B cell (primary cell): ENCODE data around the gene ZDHHC4. TPM values are rescaled to one million over a fixed set of nuclear protein-coding genes. Genes with fewer than 3 reads are reported as not detected.

Experiments used
- ATAC-seq: fragments of 200-7000 bp; cut with Tn5 transposase; one replicate; pipeline ENCODE4 v1.10.0; 2021; ENCODE audit warnings: low read depth, mild to moderate bottlenecking, moderate number of reproducible peaks, moderate library complexity
- CTCF ChIA-PET: fragments of 350-600 bp; sonication (Branson Sonifier 250); formaldehyde crosslinking; loops from one replicate; lab custom pipeline; 2021; ENCODE audit warnings: antibody characterized with exemption, inconsistent platforms; lab: Charles Lee
- POLR2A ChIA-PET: fragments of 350-600 bp; sonication (Branson Sonifier 250); formaldehyde crosslinking; loops from one replicate; lab custom pipeline; 2021; ENCODE audit warnings: antibody characterized with exemption; lab: Charles Lee
- DNase-seq: peaks from one replicate; pipeline ENCODE4 v3.0.0; 2013
- H2AFZ ChIP-seq: 2 replicates; pipeline ENCODE4 v1.6.1; 2012; ENCODE audit warnings: mild to moderate bottlenecking, low read depth, low read length; ENCODE audit not compliant: insufficient read depth, poor library complexity, severe bottlenecking
- H3K27ac ChIP-seq, 2 donors: 1 replicate in 1 of 2; 2 replicates in 1 of 2; pipeline ENCODE4 v1.5.1; 2012 to 2013; ENCODE audit warnings: low read length in 2 of 2, mild to moderate bottlenecking in 2 of 2, moderate library complexity in 1 of 2
- H3K27me3 ChIP-seq, 4 experiments: fragments of 200-600 bp in 1 of 4; sonication (generic) in 1 of 4; replicated peaks in 1 of 4; 1 replicate in 2 of 4; 2 replicates in 2 of 4; pipeline versions ENCODE4 v1.6.1 to v1.7.0; 2013 to 2016; ENCODE audit warnings: low read length in 3 of 4, mild to moderate bottlenecking in 2 of 4, mixed read lengths in 1 of 4, moderate library complexity in 1 of 4; ENCODE audit not compliant: insufficient read depth in 4 of 4, control insufficient read depth in 3 of 4; ENCODE audit errors: control extremely low read depth in 1 of 4
- H3K36me3 ChIP-seq, 2 experiments: replicated peaks in 1 of 2; 1 replicate in 1 of 2; 2 replicates in 1 of 2; pipeline versions ENCODE4 v1.6.1 to v1.7.1; 2013; ENCODE audit warnings: low read length in 1 of 2; ENCODE audit not compliant: insufficient read depth in 2 of 2, control insufficient read depth in 1 of 2; ENCODE audit errors: control extremely low read depth in 1 of 2, extremely low read depth in 1 of 2
- H3K4me1 ChIP-seq, 2 donors: fragments of 200-600 bp in 1 of 2; sonication (generic) in 1 of 2; 1 replicate in 1 of 2; 2 replicates in 1 of 2; pipeline versions ENCODE4 v1.5.1 to v1.6.1; 2013 to 2017; ENCODE audit warnings: low read length in 2 of 2; ENCODE audit not compliant: control insufficient read depth in 2 of 2, insufficient read depth in 2 of 2
- H3K4me2 ChIP-seq: replicated peaks from 2 replicates; pipeline ENCODE3; 2012; ENCODE audit warnings: mild to moderate bottlenecking, low read depth, low read length; ENCODE audit not compliant: poor library complexity, severe bottlenecking
- H3K4me3 ChIP-seq, 5 experiments: fragments of 200-600 bp in 1 of 5; sonication (generic) in 1 of 5; 1 replicate in 3 of 5; 2 replicates in 2 of 5; pipeline versions ENCODE4 v1.5.1 to v1.7.0; 2011 to 2016; ENCODE audit warnings: low read length in 4 of 5, mild to moderate bottlenecking in 4 of 5, low read depth in 2 of 5, control low read depth in 1 of 5, moderate library complexity in 1 of 5; ENCODE audit not compliant: insufficient read depth in 1 of 5; ENCODE audit errors: control extremely low read depth in 1 of 5, extremely low read depth in 1 of 5
- H3K79me2 ChIP-seq: fragments of 200-600 bp; sonication (generic); one replicate; pipeline ENCODE4 v1.6.0; 2016; ENCODE audit warnings: low read length; ENCODE audit not compliant: control insufficient read depth, insufficient read depth
- H3K9ac ChIP-seq: fragments of 200-600 bp; sonication (generic); 2 replicates; pipeline ENCODE4 v1.6.1; 2017; ENCODE audit warnings: mild to moderate bottlenecking, low read length, moderate library complexity
- H3K9me3 ChIP-seq, 3 donors: one replicate each; pipeline versions ENCODE4 v1.6.1 to v1.7.1; 2013; ENCODE audit warnings: low read length in 2 of 3; ENCODE audit not compliant: control insufficient read depth in 2 of 3, insufficient read depth in 1 of 3; ENCODE audit errors: control extremely low read depth in 1 of 3
- H4K20me1 ChIP-seq: 2 replicates; pipeline ENCODE4 v1.6.0; 2012; ENCODE audit warnings: mild to moderate bottlenecking, low read length; ENCODE audit not compliant: insufficient read depth, control insufficient read depth, poor library complexity, severe bottlenecking
- H3K27ac Mint-ChIP-seq: one replicate; pipeline ENCODE4 v1.8.0; 2021; ENCODE audit warnings: mixed read lengths
- H3K27me3 Mint-ChIP-seq: one replicate; pipeline ENCODE4 v1.8.0; 2021; ENCODE audit warnings: mixed read lengths
- H3K4me1 Mint-ChIP-seq: one replicate; pipeline ENCODE4 v1.8.0; 2021; ENCODE audit warnings: mixed read lengths
- H3K4me3 Mint-ChIP-seq: one replicate; pipeline ENCODE4 v1.8.0; 2021; ENCODE audit warnings: mixed read lengths
- H3K9me3 Mint-ChIP-seq: one replicate; pipeline ENCODE4 v1.8.0; 2022; ENCODE audit warnings: mixed read lengths; ENCODE audit not compliant: insufficient read depth
- EZH2 ChIP-seq: IDR thresholded peaks from 2 replicates; pipeline ENCODE4 v1.6.1; 2012; ENCODE audit warnings: borderline replicate concordance, low read depth, mild to moderate bottlenecking, moderate library complexity, low read length; ENCODE audit not compliant: insufficient read depth, poor library complexity, severe bottlenecking
- WGBS: methylation state at CpG from one replicate; pipeline ENCODE4 v1.1.5; 2013; ENCODE audit warnings: missing lambda C conversion rate; ENCODE audit not compliant: insufficient coverage; 5-methylcytosine and 5-hydroxymethylcytosine counted together
- intact Hi-C: fragments of 100-400 bp; cut with micrococcal nuclease; formaldehyde crosslinking; loops from one replicate; pipeline ENCODE4 v1.10.0; 2022
- polyA plus RNA-seq: library from polyadenylated mRNA; depleted of rRNA; stranded (reverse); fragments of >200 nt; gene quantifications from 2 replicates; pipeline ENCODE4 v1.2.3, GENCODE V29; 2012
- total RNA-seq, 2 donors: library from RNA; stranded (reverse); fragments of 120-200 nt in 1 of 2; gene quantifications; 1 replicate in 1 of 2; 2 replicates in 1 of 2; pipeline versions ENCODE4 v1.2.3 to v1.2.4, GENCODE V29; 2013 to 2022
- TF ChIP-seq, protein P1 (sequence below): fragments of 200-600 bp; IDR thresholded peaks from one replicate; pipeline ENCODE4 v1.8.0; 2022; ENCODE audit warnings: antibody characterized with exemption, mild to moderate bottlenecking

ZDHHC4 gene
- total and polyA plus RNA-seq, 2 donors (not counting 1 experiment from before 2014, with no cell fraction given), result 38.5 to 42.0 TPM

DNA sequence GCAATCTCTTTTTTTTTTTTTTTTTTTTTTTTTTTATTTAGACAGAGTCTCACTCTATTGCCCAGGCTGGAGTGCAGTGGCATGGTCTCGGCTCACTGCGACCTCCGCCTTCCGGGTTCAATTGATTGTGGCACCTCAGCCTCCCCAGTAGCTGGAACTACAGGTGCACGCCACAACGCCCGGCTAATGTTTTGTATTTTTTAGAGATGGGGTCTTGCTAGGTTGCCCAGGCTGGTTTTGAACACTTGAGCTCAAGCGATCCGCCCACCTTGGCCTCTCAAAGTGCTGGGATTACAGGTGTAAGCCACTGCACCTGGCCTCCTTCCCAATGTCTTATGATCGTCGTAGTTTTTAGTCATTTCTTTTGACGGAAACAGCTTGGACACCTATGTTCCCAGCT lies 31.5 kb downstream of the ZDHHC4 start:
- Histone ChIP-seq H3K4me2 (no peak overlapping the region), H4K20me1 (no peaks in the 10 kb centered on the region), H3K4me3 (no peak overlapping the region), H3K27me3 (no peaks in the 10 kb centered on the region), H3K9me3 (no peaks in the 10 kb centered on the region), H3K4me1 (no peaks in the 10 kb centered on the region), H3K27ac (no peak overlapping the region), H3K79me2 (peaks cover 8% of the 10 kb centered on the region), H2AFZ (no peak overlapping the region), H3K36me3 (peaks cover 1 to 23% of the 10 kb centered on the region in 2 experiments), H3K9ac (no peak overlapping the region)
- H3K9me3 Mint-ChIP-seq, result no peaks in the 10 kb centered on the region
- no peak for ATAC-seq
- no peak for TF ChIP-seq EZH2
- no peak overlapping the region for H3K27ac Mint-ChIP-seq
- no peak overlapping the region for H3K4me3 Mint-ChIP-seq
- no peak for DNase-seq
- 99% methylated on average over 9 of the region's 12 CpGs for WGBS
- H3K27me3 Mint-ChIP-seq, result peaks cover 4% of the 10 kb centered on the region
- CTCF ChIA-PET, result interaction anchor here (0.9 to 1.3 kb wide), 2 partner anchors 19 to 92 kb away, joined by 3 read pairs; partner anchors contain the start of gene INTS15
- H3K4me1 Mint-ChIP-seq, result no peaks in the 10 kb centered on the region
- POLR2A ChIA-PET, result interaction anchor here (0.7 kb wide), 2 partner anchors 17 to 634 kb away, joined by 4 to 10 read pairs; no protein-coding TSS in a partner anchor
- intact Hi-C loops, result no loop called here

DNA sequence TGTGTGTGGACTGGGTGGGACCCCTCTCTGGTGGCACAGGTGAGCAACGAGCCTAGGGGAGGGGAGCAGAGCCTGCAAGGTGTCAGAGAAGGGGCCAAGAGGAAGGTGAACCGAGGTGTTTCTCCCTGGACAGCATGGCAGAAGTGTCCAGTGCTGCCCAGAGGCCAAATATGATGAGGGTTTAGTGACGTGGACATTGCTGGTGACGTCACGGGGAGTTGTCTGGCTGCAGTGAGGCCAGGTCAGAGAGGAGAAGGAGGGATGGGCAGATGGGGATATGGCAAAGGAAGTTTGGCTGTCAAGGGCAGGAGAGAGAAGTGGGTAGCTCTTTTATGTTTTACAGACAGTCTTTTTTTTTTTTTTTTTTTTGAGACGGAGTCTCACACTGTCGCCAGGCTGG lies 35.6 kb downstream of the ZDHHC4 start:
- no peaks in the 10 kb centered on the region for H4K20me1 ChIP-seq
- H3K4me1 ChIP-seq, result peaks cover 7 to 18% of the 10 kb centered on the region in 2 donors
- no peaks in the 10 kb centered on the region for H3K79me2 ChIP-seq
- H3K27me3 Mint-ChIP-seq, result peaks cover 4% of the 10 kb centered on the region
- ATAC-seq (no peak), DNase-seq (no peak)
- H3K9me3 Mint-ChIP-seq, result no peaks in the 10 kb centered on the region
- peaks cover 0 to 7% of the 10 kb centered on the region in 2 experiments for H3K36me3 ChIP-seq
- intact Hi-C loops, result no loop called here
- peaks cover 8% of the 10 kb centered on the region for H3K4me1 Mint-ChIP-seq
- ChIA-PET CTCF (interaction anchor here (1.2 kb wide), 1 partner anchor 22 kb away, joined by 4 read pairs; no protein-coding TSS in a partner anchor), POLR2A (no interaction called here)
- H3K27me3 ChIP-seq, result peaks cover 0 to 9% (median 3%) of the 10 kb centered on the region in 4 experiments
- no peak overlapping the region for H3K27ac Mint-ChIP-seq
- 82% methylated on average over 5 of the region's 7 CpGs for WGBS
- H3K4me3 Mint-ChIP-seq, result peak overlapping the region; percentile 56
- H2AFZ ChIP-seq, result no peak overlapping the region
- no peak overlapping the region for H3K9ac ChIP-seq
- TF ChIP-seq EZH2, result no peak
- TF ChIP-seq, protein P1, sequence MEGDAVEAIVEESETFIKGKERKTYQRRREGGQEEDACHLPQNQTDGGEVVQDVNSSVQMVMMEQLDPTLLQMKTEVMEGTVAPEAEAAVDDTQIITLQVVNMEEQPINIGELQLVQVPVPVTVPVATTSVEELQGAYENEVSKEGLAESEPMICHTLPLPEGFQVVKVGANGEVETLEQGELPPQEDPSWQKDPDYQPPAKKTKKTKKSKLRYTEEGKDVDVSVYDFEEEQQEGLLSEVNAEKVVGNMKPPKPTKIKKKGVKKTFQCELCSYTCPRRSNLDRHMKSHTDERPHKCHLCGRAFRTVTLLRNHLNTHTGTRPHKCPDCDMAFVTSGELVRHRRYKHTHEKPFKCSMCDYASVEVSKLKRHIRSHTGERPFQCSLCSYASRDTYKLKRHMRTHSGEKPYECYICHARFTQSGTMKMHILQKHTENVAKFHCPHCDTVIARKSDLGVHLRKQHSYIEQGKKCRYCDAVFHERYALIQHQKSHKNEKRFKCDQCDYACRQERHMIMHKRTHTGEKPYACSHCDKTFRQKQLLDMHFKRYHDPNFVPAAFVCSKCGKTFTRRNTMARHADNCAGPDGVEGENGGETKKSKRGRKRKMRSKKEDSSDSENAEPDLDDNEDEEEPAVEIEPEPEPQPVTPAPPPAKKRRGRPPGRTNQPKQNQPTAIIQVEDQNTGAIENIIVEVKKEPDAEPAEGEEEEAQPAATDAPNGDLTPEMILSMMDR, result no peak
- H3K4me3 ChIP-seq, result no peak overlapping the region
- H3K4me2 ChIP-seq, result no peak overlapping the region
- H3K9me3 ChIP-seq, result no peaks in the 10 kb centered on the region
- H3K27ac ChIP-seq, result no peak overlapping the region
